SIG-M5 treated with dmso at 0.1 percent for 504 hours (cell line): ENCODE results near the gene PLS3.

Experiments
- DNase-seq: peaks from one replicate; lab custom pipeline; 2025; ENCODE audit not compliant: unreplicated experiment; lab: John Stamatoyannopoulos, UW

Gene PLS3

GRCh38 chrX:115564243-115564642 is 3.3 kb downstream of the PLS3 start:
- no peak for DNase-seq

DNA sequence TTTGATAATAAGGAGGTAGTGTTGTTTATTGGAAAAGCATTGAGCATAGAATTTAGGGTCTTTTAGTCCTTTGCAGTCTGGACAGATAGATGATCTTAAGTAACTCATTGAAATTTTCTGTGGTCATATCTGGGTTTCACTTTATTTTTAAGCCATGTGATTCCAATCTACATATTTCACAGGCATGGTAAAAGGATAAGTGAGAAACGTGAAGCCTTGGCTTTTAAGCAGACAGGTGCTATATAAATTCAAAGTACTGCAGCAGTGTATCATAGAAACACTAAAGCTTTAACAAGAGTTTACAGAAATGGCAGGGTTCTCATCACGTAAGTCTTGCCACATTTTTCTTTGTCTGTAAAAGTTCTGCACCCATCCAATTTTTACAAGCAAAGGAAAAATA is 4.9 kb downstream of the PLS3 start:
- no peak for DNase-seq

GRCh38 chrX:115571712-115572111 is 10.7 kb downstream of the PLS3 start:
- DNase-seq = no peak

DNA sequence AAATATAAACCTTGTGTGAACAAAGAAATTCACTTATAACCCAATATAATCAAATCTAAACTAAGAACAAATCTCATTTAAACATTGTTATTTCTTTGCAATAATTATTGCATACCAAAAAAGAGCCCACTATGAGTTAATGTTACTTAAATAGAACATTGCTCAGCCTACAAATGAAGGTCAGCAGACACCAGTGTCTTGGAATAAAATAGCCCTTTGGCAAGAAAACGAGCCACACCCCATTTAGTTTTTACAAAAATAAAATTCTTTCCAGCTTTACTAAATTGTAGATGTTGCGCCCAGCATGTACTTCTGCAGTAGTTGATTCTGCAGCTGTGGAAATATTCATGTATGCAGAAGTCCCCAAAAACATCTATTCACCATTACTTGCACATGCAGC is 12.2 kb downstream of the PLS3 start:
- no peak for DNase-seq

GRCh38 chrX:115576676-115577075 is 15.7 kb downstream of the PLS3 start:
- DNase-seq = no peak

DNA sequence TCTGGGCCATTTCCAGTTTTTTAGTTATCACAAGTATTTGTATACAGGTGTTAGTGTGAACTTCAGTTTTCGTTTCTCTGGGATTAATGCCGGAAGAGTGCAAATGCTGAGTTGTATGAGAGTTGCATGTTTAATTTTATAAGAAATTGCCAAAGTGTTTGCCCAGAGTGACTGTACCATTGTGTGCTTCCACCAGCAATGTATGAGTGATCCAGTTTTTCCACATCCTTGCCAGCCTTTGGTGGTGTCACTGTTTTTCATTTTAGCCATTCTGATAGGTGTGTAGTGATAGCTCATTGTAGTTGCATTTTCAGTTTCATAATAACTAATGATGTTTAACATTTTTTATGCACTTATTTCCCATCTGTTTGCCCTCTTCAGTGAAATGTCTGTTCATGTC is 18.4 kb downstream of the PLS3 start:
- no peak for DNase-seq

- no peak for DNase-seq
Observed at GRCh38 chrX:115579786-115580294, 18.9 kb downstream of the PLS3 start.

DNA sequence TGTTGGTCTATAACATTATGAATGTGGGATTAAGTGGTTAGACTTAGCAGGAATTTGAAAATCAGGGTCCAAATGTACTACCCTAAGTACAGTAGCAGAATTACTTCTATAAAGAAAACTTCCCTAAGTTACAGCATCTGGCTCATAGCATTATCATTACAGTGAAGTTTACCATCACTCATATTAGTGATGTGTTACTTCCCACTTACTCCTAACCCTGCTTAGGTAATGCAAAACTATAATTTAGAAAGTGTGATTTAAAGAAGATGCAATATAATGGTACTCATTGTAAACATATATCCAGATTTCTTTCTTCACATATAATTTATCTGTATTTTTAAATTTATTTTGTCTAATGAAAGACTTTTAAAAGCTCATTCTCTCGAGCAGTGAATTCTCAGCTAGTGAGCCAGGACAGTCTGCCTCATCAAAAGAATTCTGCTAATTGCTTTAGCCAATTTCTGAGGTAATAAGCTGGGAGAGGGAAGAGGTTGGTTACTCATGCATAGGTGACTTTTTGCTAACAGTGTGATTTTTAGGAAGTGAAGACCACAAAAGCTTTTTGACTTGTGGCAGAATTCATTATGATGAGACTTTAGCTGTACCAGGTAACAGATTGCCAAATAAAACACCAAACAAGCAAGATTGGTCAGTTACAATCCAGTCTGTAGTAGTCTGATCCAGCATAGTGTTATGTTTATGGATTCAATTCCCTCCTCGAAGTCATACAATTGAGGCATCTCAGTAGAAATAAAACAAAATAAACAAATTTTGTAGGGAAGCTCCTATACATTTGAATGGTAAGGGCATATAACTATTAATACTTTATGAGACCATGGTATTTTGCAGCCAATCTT is 21.0 kb downstream of the PLS3 start:
- no peak for DNase-seq

GRCh38 chrX:115582616-115583495 is 21.9 kb downstream of the PLS3 start:
- DNase-seq = no peak

DNA sequence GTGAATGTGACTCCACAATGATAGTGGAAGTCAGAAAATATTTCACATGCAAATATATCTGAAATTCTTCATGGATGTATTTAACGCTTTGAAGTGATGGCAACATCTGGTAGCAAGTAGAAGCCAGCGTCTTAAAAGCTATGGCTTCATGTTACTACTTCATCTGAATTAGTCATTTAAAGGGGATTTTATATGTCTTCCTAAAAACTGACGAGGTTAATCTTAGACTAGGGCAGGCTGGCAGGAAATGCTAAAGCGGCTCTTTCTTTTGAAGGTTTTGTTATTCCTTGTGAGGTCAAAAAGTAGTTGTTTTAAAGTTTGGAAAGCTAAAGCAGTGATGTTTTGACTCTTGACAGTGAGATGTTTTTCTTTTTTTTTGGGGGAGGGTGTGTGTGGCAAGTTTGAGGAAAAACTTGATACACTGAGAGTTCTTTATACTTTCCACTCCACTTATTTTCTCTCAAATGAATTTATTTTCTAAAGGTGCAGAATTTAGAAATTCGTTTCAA is 22.6 kb downstream of the PLS3 start:
- no peak for DNase-seq

DNA sequence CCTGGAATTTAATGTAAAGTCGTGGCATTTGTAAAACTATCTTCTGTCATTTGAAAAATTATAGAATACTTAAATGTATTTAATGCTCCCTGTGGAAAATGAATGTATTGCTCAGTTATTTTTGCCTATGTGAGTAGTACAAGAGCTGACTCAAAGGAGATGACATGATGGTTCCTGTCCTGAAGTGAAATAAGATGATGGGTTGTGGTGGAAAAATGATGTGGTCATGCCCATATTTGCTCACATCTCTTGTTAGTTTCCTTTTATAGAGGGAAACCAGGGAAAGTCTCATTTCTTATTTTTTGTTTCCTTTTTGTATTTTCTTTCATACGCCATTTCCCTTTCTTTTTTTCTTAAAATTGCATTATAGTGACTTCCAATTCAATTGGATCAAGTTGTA is 23.7 kb downstream of the PLS3 start:
- no peak for DNase-seq

- DNase-seq = no peak
Observed at GRCh38 chrX:115588179-115588578, 27.2 kb downstream of the PLS3 start.

DNA sequence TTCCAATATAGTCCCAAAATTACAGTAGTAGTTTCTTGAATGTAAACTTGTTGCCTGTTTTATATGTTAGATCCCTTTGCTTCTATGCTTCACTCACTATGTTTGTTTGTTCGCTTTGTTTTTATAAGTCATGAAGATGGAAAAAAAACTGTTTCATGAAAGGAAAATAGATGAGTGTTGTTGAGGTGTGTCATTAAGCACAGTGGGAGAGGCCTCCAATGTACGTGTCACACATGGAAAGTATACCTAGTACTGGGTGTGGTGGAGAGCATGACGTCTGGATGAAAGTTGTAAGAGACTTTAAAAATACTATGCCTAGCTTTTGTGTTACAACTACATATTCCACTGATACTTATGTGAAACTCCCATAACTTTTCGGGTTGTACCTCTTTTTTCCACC is 28.4 kb downstream of the PLS3 start:
- DNase-seq = no peak

DNA sequence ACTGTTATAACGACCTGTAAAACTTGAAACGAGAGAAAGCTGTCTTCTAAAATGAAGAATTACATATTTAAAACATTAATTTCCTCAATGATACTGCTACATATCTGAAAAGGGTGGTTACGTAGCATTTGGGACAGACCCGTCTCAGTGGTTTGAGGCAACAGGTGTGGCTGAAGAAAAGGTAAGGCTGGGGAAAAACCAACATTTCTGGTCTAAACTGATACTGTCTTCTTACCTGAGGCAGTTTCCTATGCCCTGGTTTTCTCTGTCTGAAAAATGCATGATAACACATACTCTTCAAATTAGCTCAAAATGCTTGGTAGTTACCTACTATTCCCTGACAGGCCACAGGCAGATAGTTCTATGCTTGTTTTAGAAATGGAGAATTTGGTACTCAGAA is 30.4 kb downstream of the PLS3 start:
- no peak for DNase-seq

DNA sequence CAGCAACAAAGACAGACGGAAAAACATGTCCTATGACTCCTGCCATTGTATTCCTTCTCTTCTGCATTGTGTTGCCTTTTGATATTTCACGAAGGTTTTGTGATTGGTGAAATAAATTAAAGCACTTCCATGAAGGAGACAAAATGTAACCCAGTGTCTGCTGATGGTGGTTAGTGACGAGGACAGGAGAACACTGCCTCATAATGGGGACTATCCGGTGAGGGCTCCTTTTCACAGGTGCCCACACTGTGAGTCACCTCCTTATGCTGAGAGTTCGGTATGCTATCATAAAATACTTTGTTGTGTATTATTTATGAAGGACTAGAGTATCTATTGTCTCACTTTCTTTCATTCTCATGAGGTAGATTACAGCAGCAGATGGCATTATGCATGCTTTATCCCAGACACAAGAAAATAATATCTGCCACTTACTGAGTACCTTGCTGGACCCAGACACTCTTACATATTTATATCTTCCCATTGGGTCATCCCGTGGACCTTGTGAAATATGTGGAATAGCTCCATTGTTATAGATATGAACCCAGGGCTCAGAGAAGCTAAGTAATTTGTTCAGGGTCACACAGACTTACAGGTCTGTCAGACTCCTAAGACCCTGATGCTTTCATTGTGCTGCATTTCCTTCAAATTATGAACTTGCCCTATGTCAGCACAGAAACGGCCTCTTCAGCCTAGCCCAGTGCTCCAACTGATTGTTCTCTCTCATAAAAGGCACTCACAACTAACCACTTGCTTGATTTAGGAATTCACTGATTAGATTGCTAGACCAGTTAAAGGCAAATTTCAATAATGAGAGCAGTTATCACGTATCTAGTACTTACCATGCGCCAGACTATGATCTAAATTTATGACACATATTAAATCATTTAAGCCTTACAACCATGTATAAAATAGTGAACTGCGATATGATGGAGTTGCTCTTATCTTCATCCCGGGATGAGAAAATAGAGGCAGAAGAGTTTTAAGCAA is 31.2 kb downstream of the PLS3 start:
- DNase-seq = no peak

- DNase-seq = no peak
Observed at GRCh38 chrX:115592997-115593734, 32.2 kb downstream of the PLS3 start.

- DNase-seq = no peak
Observed at GRCh38 chrX:115595049-115595448, 34.1 kb downstream of the PLS3 start.

- no peak for DNase-seq
Observed at GRCh38 chrX:115598556-115598955, 37.6 kb downstream of the PLS3 start.

DNA sequence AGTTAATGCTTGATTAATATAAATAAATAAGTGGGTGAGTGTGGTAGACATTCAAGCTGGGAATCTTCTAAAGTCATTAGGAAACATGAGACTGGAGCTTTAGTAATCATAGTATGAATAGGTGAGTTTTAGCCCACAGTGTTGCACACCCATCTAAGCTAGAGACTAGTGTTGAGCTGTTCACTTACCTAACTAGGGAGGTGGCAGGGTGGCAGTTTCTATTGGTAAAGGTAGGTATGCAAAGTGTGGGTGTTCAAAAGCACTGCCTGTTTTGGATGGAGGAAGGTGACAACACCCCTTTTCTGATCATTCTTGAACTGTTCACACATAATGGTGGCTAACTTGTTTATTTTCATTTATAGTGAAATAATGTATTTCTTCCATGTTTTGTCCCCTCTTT is 41.3 kb downstream of the PLS3 start:
- DNase-seq = no peak
